Measurements from ENCODE around the gene PPP6R1.
A peak's percentile ranks its signal among the peaks of the same experiment; 100 is the strongest.

Gene PPP6R1

GRCh38 chr19:55265723-55266386, 7.0 kb upstream of the PPP6R1 start:
- no peaks in the 10 kb centered on the region for H3K27me3 ChIP-seq (ENCODE audit: control insufficient read depth, insufficient read depth, low read length)
- no peaks in the 10 kb centered on the region for H3K4me1 ChIP-seq (ENCODE audit: control insufficient read depth, low read depth, low read length)
- H3K9me3 ChIP-seq (ENCODE audit: control insufficient read depth, low read depth, low read length): peaks cover 3% of the 10 kb centered on the region
- H3K27ac ChIP-seq (ENCODE audit: low read length): no peak overlapping the region
- no peak overlapping the region for H3K4me3 ChIP-seq (ENCODE audit: low read length)
- H3K9ac ChIP-seq (ENCODE audit: low read length): no peak overlapping the region
- H3K36me3 ChIP-seq (ENCODE audit: control insufficient read depth, low read depth, low read length): no peaks in the 10 kb centered on the region

GRCh38 chr19:55265173-55265572, 6.4 kb upstream of the PPP6R1 start:
- no peaks in the 10 kb centered on the region for H3K36me3 ChIP-seq (ENCODE audit: control insufficient read depth, low read depth, low read length)
- peaks cover 4% of the 10 kb centered on the region for H3K4me1 ChIP-seq (ENCODE audit: control insufficient read depth, low read depth, low read length)
- H3K9me3 ChIP-seq (ENCODE audit: control insufficient read depth, low read depth, low read length): peaks cover 3% of the 10 kb centered on the region
- no peaks in the 10 kb centered on the region for H3K27me3 ChIP-seq (ENCODE audit: control insufficient read depth, insufficient read depth, low read length)
- no peak overlapping the region for H3K27ac ChIP-seq (ENCODE audit: low read length)
- H3K4me3 ChIP-seq (ENCODE audit: low read length): no peak overlapping the region
- H3K9ac ChIP-seq (ENCODE audit: low read length): no peak overlapping the region

GRCh38 chr19:55264531-55264930, 5.7 kb upstream of the PPP6R1 start:
- H3K4me3 ChIP-seq (ENCODE audit: low read length): no peak overlapping the region
- no peak overlapping the region for H3K9ac ChIP-seq (ENCODE audit: low read length)
- no peaks in the 10 kb centered on the region for H3K27me3 ChIP-seq (ENCODE audit: control insufficient read depth, insufficient read depth, low read length)
- H3K9me3 ChIP-seq (ENCODE audit: control insufficient read depth, low read depth, low read length): peaks cover 3% of the 10 kb centered on the region
- H3K4me1 ChIP-seq (ENCODE audit: control insufficient read depth, low read depth, low read length): peaks cover 9% of the 10 kb centered on the region
- no peak overlapping the region for H3K27ac ChIP-seq (ENCODE audit: low read length)
- no peaks in the 10 kb centered on the region for H3K36me3 ChIP-seq (ENCODE audit: control insufficient read depth, low read depth, low read length)

GRCh38 chr19:55262359-55262758, 3.5 kb upstream of the PPP6R1 start:
- Histone ChIP-seq H3K9ac (ENCODE audit: low read length) (no peak overlapping the region), H3K27ac (ENCODE audit: low read length) (no peak overlapping the region), H3K36me3 (ENCODE audit: control insufficient read depth, low read depth, low read length) (no peaks in the 10 kb centered on the region), H3K4me1 (ENCODE audit: control insufficient read depth, low read depth, low read length) (peaks cover 9% of the 10 kb centered on the region), H3K27me3 (ENCODE audit: control insufficient read depth, insufficient read depth, low read length) (no peaks in the 10 kb centered on the region), H3K4me3 (ENCODE audit: low read length) (no peak overlapping the region), H3K9me3 (ENCODE audit: control insufficient read depth, low read depth, low read length) (peaks cover 3% of the 10 kb centered on the region)

- H3K27ac ChIP-seq (ENCODE audit: low read length): no peak overlapping the region
- no peaks in the 10 kb centered on the region for H3K27me3 ChIP-seq (ENCODE audit: control insufficient read depth, insufficient read depth, low read length)
- peaks cover 3% of the 10 kb centered on the region for H3K9me3 ChIP-seq (ENCODE audit: control insufficient read depth, low read depth, low read length)
- no peak overlapping the region for H3K9ac ChIP-seq (ENCODE audit: low read length)
- no peak overlapping the region for H3K4me3 ChIP-seq (ENCODE audit: low read length)
- H3K4me1 ChIP-seq (ENCODE audit: control insufficient read depth, low read depth, low read length): peaks cover 12% of the 10 kb centered on the region
- H3K36me3 ChIP-seq (ENCODE audit: control insufficient read depth, low read depth, low read length): no peaks in the 10 kb centered on the region
Measured at GRCh38 chr19:55261671-55262126, 2.9 kb upstream of the PPP6R1 start.

GRCh38 chr19:55259540-55260210, 858 bp upstream of the PPP6R1 start:
- peaks cover 12% of the 10 kb centered on the region for H3K4me1 ChIP-seq (ENCODE audit: control insufficient read depth, low read depth, low read length)

GRCh38 chr19:55258476-55258827, 365 bp downstream of the PPP6R1 start:
- H3K27ac ChIP-seq (ENCODE audit: low read length): no peak overlapping the region
- peaks cover 12% of the 10 kb centered on the region for H3K4me1 ChIP-seq (ENCODE audit: control insufficient read depth, low read depth, low read length)
- H3K36me3 ChIP-seq (ENCODE audit: control insufficient read depth, low read depth, low read length): no peaks in the 10 kb centered on the region
- H3K4me3 ChIP-seq (ENCODE audit: low read length): peak overlapping the region; percentile 81
- H3K27me3 ChIP-seq (ENCODE audit: control insufficient read depth, insufficient read depth, low read length): no peaks in the 10 kb centered on the region
- H3K9ac ChIP-seq (ENCODE audit: low read length): peak overlapping the region; percentile 60
- H3K9me3 ChIP-seq (ENCODE audit: control insufficient read depth, low read depth, low read length): no peaks in the 10 kb centered on the region

More at GRCh38 chr19:55259540-55260210, 858 bp upstream of the PPP6R1 start:
- H3K36me3 ChIP-seq (ENCODE audit: control insufficient read depth, low read depth, low read length): no peaks in the 10 kb centered on the region
- peak overlapping the region; percentile 56 for H3K9ac ChIP-seq (ENCODE audit: low read length)
- H3K9me3 ChIP-seq (ENCODE audit: control insufficient read depth, low read depth, low read length): no peaks in the 10 kb centered on the region
- H3K4me3 ChIP-seq (ENCODE audit: low read length): peak overlapping the region; percentile 81
- H3K27me3 ChIP-seq (ENCODE audit: control insufficient read depth, insufficient read depth, low read length): no peaks in the 10 kb centered on the region
- peak overlapping the region; percentile 46 for H3K27ac ChIP-seq (ENCODE audit: low read length)

GRCh38 chr19:55257461-55258420, 1.1 kb downstream of the PPP6R1 start:
- Histone ChIP-seq H3K9me3 (ENCODE audit: control insufficient read depth, low read depth, low read length) (no peaks in the 10 kb centered on the region), H3K4me3 (ENCODE audit: low read length) (peak overlapping the region; percentile 79), H3K27me3 (ENCODE audit: control insufficient read depth, insufficient read depth, low read length) (no peaks in the 10 kb centered on the region), H3K36me3 (ENCODE audit: control insufficient read depth, low read depth, low read length) (no peaks in the 10 kb centered on the region), H3K4me1 (ENCODE audit: control insufficient read depth, low read depth, low read length) (peaks cover 12% of the 10 kb centered on the region), H3K27ac (ENCODE audit: low read length) (no peak overlapping the region), H3K9ac (ENCODE audit: low read length) (peak overlapping the region; percentile 48)

- H3K27me3 ChIP-seq (ENCODE audit: control insufficient read depth, insufficient read depth, low read length): no peaks in the 10 kb centered on the region
- no peaks in the 10 kb centered on the region for H3K36me3 ChIP-seq (ENCODE audit: control insufficient read depth, low read depth, low read length)
- no peak overlapping the region for H3K9ac ChIP-seq (ENCODE audit: low read length)
- H3K4me3 ChIP-seq (ENCODE audit: low read length): peak overlapping the region; percentile 79
- no peaks in the 10 kb centered on the region for H3K9me3 ChIP-seq (ENCODE audit: control insufficient read depth, low read depth, low read length)
- no peak overlapping the region for H3K27ac ChIP-seq (ENCODE audit: low read length)
- H3K4me1 ChIP-seq (ENCODE audit: control insufficient read depth, low read depth, low read length): peaks cover 12% of the 10 kb centered on the region
Measured at GRCh38 chr19:55256562-55257460, 2.0 kb downstream of the PPP6R1 start.

GRCh38 chr19:55255618-55256423, 3.0 kb downstream of the PPP6R1 start:
- H3K27me3 ChIP-seq (ENCODE audit: control insufficient read depth, insufficient read depth, low read length): no peaks in the 10 kb centered on the region
- H3K36me3 ChIP-seq (ENCODE audit: control insufficient read depth, low read depth, low read length): no peaks in the 10 kb centered on the region
- peaks cover 12% of the 10 kb centered on the region for H3K4me1 ChIP-seq (ENCODE audit: control insufficient read depth, low read depth, low read length)
- no peaks in the 10 kb centered on the region for H3K9me3 ChIP-seq (ENCODE audit: control insufficient read depth, low read depth, low read length)
- no peak overlapping the region for H3K9ac ChIP-seq (ENCODE audit: low read length)
- H3K4me3 ChIP-seq (ENCODE audit: low read length): no peak overlapping the region
- H3K27ac ChIP-seq (ENCODE audit: low read length): no peak overlapping the region

Data from iPS-18a (cell line).